HG02642 (cell line): ENCODE data around the gene MBTPS1.

Experiments used
- ATAC-seq: cut with Tn5 transposase; IDR thresholded peaks from one replicate; pipeline ENCODE4 v1.9.1; 2021; ENCODE audit warnings: mild to moderate bottlenecking; ENCODE audit not compliant: unreplicated experiment, poor library complexity

Gene MBTPS1

GRCh38 chr16:84105301-84105815 is 11.4 kb downstream of the MBTPS1 start:
- no peak for ATAC-seq

DNA sequence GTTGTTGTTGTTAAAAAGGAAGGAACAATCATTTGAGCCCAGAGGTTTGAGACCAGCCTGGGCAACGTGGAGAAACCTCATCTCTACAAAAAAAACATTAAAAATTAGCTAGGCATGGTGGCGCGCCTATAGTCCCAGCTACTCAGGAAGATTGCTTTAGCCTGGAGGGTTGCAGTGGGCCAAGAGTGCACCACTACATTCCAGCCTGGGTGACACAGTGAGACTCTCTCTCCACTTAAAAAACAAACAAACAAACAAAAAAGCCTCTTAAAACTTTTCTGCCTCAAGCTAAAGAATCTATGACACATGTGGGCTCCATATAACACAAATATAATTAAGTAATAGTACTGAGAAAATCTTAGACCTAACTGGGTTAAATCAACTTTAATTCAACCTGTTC is 12.5 kb downstream of the MBTPS1 start:
- no peak for ATAC-seq

DNA sequence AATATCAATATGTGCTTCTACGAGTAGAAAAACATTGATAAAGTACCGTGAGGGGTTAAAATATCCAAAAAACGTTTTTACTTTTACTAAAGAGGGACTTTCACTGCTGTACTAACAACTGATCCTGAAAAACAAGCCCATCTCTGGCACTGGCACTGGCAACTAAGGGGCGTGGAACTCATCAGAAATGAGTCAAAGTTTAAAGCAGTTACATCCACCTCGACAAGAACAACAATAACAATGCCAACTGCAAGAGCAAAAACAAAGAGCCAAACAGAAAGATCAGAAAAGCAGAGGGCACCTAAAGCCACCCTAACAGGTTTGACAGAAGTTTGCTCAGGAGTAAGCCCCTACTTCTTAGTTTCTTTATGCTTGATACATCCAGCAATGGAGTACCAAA is 13.1 kb downstream of the MBTPS1 start:
- no peak for ATAC-seq

GRCh38 chr16:84098939-84099338 is 17.8 kb downstream of the MBTPS1 start:
- ATAC-seq: no peak

- no peak for ATAC-seq
Observed at GRCh38 chr16:84096447-84097005, 20.2 kb downstream of the MBTPS1 start.

DNA sequence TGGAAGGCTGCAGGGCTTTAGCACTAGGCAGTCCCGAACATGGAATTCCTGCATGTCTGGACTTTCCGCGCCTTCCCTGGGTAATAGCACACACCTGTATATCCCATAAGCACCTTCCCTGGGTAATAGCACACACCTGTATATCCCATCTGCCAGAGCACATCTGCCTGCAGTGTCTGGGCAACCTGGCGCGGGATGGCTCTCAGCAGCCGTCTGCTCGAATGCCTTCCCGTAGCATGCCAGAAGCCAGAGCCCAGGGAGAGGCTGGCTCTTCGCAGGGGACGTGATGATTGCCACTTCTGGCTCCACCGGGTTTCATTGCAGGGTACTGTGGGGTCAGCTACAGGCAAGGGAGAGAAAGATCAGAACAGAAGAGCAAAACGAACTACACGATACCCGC is 21.3 kb downstream of the MBTPS1 start:
- ATAC-seq: no peak

DNA sequence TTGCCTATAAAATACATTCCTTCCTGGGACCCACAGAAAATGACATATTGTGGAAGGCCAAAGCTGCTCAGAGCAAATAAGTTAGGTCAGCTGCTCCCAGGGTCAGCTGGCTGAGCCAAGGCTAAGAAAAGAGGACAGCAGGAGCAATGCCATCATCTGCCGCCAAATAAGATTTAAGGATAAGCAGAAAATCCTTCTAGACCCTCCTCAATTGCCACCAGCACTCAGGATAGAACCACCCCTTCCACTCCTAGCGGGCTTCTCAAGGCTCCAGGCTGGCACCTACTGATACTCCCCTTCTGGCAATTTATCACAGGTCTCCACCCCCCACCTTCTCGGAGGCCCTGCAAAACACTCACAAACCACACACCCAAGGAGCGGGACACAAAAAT is 22.9 kb downstream of the MBTPS1 start:
- no peak for ATAC-seq

- ATAC-seq: no peak
Observed at GRCh38 chr16:84093120-84093878, 23.4 kb downstream of the MBTPS1 start.

DNA sequence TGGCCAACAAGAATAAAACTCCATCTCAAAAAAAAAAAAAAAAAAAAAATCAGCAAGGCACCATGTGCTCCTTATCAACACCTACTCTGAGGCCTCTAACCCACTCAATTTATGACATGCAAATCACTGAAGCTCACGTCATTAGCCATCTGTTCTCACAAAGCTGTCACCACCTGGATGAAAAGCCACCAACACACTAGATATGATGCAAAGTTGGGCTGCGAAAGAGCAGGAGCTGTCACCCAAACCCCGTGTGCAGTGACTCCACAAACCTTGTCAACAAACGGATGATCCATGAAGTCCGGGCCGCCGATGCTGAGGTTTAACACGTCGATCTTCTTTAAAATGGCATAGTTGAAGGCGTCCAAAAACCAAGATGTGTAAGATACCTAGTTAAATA is 25.3 kb downstream of the MBTPS1 start:
- no peak for ATAC-seq

DNA sequence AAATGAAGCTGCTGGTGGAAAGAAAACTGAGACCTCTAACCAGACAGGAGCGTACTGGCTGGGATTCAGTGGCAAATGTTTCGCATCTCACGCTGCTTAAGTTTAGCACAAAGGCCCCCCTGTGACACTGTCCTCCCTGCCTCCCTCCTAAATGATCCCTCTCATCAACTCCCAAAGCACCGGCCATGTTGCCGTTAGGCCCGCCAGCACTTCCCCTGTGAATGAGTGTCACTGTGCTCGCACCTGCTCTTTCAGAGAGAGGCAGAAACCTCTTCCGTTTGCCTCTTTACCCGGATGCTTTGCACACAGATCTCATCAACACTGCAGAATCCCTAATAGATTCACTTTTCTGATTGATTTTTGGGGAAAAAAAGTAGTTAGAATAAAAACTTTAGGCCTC is 26.5 kb downstream of the MBTPS1 start:
- ATAC-seq: no peak

DNA sequence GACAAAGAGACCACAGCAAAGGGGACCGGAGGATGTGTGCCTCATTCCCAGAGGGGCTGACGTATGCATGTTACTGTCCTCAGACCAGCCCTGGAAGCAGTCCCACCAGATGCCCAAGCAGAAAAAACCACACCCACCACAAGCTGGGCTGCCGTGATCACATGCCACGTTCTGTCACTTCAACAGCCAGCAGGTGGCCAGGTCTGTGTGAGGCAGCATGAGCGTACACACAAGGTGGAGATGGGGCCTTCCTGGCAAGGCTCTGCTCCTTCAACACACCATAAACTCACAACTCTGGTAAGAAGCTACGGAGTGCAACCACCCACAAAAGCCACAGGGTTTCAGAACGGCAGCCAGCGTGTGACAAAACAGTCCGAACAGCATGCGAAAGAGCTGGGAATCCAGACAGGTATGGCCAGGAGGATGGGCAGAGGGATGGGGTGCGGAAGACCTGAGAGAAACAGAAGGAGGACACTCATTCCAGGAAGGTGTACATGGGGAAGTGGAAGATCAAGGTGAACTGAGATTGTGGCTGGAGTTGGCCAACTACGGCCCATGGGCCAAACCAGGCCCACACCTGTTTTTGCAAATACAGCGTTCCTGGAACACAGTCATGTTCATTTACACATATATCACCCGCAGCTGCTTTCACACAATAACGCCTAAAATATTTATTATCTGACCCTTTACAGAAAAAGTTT is 27.9 kb downstream of the MBTPS1 start:
- ATAC-seq: peak; percentile 84

GRCh38 chr16:84087466-84088151 is 29.1 kb downstream of the MBTPS1 start:
- no peak for ATAC-seq

DNA sequence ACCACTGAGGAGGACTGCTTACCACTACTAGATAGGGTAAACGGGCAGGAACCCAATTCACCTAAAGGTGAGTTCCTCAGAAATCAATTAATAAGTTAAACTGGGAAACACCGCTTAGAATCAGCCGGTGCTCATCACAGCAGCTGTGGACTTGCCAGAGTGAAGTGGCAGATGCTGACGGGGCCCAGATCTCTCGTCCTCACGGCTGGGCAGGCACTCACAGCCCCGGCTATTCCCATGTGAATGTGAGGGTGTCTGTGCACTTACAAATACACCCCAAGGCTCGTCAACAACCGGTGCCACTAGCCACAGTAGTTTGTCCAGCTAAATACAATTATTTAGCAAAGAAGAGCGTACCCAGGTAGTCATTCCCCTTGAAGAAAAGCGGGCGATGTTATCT is 29.7 kb downstream of the MBTPS1 start:
- ATAC-seq: no peak

DNA sequence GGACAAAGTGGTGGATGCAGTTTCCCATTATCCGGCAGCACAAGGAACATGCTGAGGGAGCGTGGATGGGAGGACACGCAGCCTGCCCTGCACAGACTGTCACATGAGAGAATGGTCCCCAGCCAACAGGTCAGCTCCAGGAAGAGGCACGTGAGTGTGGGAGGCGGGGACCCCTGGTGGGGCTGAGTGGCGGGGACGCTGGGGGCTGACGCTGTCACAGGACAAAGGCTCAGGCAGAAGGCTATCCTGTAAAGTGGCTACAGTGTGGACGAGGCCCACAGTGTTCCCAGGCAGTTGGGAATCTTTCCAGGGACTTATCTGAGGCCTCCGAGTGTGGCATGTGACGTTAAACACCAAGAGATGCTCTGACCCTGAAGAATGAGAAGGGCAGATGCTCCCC is 30.4 kb downstream of the MBTPS1 start:
- no peak for ATAC-seq

GRCh38 chr16:84085773-84086172 is 31.0 kb downstream of the MBTPS1 start:
- no peak for ATAC-seq

- no peak for ATAC-seq
Observed at GRCh38 chr16:84085271-84085667, 31.5 kb downstream of the MBTPS1 start.

GRCh38 chr16:84084570-84085270 is 32.0 kb downstream of the MBTPS1 start:
- peak; percentile 53 for ATAC-seq

DNA sequence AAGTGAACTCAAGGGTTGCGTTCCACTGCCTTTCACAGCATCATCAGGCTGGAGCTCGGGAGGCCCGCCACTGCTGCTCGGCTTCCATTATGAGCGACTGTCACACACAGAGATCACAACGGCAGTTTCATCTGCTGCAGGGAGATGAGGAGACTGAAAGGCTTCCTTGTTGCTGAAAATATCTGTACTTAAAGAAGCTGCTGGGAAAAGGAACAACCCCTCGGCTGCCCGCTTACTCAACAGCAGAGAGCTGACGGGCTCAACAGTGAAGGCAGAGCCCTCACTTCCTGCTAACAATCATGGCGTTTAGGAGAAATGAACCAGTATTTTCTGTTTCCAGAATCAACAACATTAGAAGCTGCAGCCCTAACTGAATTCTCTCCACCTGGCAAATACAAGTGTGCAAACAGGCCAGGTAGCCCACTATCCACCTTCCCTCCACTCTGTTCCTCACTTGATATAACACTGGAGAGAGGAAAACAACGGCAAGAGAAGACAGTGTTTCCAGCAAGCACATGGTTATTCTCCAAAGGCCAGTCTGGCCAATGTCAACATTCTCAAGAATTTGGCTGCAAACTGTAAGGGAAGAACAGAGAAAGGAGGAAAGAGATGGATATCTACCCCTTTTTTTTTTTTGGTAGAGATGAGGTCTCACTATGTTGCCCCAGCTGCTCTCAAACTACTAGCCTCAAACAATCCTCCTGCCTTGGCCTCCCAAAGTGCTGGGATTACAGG is 33.7 kb downstream of the MBTPS1 start:
- ATAC-seq: no peak

GRCh38 chr16:84082110-84082509 is 34.6 kb downstream of the MBTPS1 start:
- no peak for ATAC-seq
